Erythroblast (primary cell): ENCODE measurements around the gene COX7A2L.

Experiments used
- DNase-seq, 2 experiments: peaks; one replicate each; lab custom pipeline; 2025; lab: John Stamatoyannopoulos, UW
- GATA1 ChIP-seq: IDR thresholded peaks from 2 replicates; pipeline ENCODE4 v1.6.1; 2011; ENCODE audit warnings: low read depth, mild to moderate bottlenecking, control low read depth, low read length, moderate library complexity
- POLR2A ChIP-seq: IDR thresholded peaks from 2 replicates; pipeline ENCODE4 v1.6.1; 2011; ENCODE audit warnings: mild to moderate bottlenecking, low read length

COX7A2L gene

DNA sequence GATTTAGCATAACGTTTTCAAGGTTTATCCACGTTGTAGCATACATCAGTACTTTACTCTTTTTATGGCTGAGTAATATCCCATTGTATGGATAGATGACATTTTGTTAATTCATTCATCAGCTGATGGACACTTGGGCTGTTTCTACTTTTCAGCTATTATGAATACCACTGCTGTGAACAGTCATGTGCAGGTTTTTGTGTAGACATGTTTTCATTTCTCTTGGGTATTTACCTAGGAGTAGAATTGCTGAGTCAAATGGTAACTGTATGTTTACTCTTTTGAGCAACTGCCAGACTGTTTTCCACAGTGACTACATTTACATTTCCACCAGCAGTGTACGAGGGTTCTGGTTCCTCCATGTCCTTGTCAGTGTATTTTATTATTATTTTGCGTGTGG is 33.9 kb downstream of the COX7A2L start:
- DNase-seq = peak in 1 of 2 experiments; percentile 15
- no peak for TF ChIP-seq POLR2A
- TF ChIP-seq GATA1 = no peak

DNA sequence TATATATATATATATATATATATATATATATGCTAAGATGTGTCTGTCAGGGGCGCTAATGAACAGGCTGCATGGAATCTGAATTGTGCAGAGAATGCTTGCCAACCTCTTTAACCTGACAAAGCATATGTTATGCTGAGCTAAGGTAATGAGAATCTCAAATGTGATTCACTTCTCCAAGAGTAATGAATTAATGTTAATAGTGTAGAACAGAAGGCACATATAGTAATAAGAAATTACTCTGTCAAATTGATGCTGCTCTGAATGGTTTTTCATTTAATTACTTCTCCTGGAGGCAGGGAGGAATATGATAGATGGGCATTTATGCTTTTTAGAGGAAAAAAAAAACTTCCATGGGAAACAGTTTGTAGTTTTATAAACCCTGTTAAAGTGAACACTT is 35.4 kb downstream of the COX7A2L start:
- no peak for DNase-seq
- TF ChIP-seq POLR2A = no peak
- TF ChIP-seq GATA1 = no peak

DNA sequence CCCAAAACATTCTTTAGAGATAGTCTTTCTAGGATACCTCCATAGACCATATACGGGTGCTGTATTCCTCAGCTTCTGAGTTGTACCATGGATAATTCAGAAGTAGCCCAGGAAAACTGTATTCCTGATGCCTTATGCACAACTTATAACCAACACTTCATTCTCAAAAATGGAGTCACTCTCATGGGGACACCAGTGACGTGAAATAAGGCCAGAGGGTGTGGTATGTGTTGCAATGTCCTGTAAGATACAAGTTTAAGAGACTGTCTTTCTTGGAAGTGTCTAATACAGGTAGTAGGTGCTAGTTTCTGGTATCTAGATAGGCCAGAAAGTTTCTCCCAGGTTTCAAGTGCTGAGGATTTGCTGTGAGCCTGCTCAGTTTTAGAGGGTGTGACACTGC is 36.1 kb downstream of the COX7A2L start:
- no peak for TF ChIP-seq POLR2A
- no peak for TF ChIP-seq GATA1
- DNase-seq = peak; percentile 7 to 47

DNA sequence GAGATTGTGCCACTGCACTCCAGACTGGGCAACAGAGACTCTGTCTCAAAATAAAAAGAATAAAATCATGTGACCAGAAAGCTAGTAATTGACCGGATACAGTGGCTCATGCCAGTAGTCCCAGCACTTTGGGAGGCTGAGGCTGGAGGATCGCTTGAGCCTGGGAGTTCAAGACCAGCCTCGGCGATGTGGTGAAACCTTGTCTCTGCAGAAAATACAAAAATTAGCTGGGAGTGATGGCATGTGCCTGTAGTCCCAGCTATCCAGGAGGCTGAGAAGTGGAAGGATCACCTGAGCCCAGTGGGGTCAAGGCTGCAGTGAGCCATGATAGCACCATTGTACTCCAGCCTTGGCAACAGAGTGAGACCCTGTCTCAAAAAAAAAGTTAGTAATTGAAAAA is 36.8 kb downstream of the COX7A2L start:
- DNase-seq = no peak
- no peak for TF ChIP-seq POLR2A
- TF ChIP-seq GATA1 = no peak

DNA sequence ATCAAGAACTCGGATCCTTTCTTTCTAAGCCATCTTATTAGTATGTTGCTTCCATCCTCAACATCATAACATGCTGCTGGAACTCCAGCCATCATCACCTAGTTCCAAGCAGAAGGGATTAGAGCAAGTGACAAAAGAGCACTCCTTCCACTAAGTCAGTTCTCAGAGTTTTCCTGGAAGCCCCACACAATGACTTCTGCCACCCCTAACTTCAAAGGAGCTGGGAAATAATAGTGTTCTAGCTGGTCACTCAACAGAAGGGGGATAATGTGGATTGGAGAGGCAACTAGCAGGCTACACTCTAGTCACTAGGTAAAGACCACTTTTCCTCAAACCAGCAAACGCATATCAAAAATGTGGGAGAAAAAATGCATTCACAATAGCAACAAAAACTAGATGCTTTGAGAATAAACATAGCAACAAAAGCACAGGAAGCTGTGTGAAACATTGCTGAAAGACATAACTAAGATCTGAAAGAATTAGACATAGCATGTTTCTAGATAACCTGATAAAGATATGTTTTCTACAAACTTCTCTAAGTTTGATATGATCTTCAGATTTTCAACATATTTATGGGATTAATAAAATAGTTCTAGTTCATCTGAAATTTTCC is 39.5 kb downstream of the COX7A2L start:
- TF ChIP-seq POLR2A (no peak), GATA1 (no peak)

DNA sequence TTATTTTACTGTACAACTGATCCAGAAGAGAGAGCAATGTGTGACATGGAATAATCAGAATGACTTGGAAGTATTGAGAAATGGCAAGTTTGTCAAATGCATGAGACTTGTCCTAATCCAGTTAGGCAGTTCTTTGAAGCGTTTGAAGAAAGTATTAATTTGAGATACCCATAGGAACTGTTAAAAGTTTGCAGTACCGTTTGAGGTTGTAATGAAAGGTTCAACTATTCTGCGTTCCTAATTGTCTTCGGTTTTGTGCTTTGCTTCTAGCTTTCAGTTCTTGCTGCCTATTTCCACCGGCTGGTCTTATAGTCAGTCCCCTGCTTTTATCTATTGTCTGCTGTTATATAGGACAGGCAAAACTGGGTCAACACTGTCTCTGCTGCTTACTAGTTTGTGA is 41.8 kb downstream of the COX7A2L start:
- no peak for DNase-seq
- TF ChIP-seq POLR2A (no peak), GATA1 (no peak)

More for the DNA sequence above, 39.5 kb downstream of the COX7A2L start:
- DNase-seq = no peak

DNA sequence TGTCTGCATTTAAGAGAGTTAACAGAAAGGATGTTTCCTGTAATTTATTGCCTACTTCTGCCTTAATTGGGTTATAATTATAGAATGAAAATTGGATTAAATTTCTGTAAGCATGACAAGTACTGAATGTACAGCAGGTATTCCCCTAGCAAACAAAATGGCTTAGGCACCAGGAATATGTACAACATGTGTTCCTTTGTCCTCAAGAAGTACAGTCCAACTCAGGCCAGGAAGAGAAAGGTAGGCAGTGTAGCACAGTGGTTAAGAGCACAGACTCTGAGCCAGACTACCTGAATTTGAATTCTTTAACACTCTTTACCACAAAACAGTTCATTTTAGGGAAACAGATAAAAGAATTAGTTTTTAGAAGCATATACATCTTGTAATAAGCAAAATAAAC is 43.1 kb downstream of the COX7A2L start:
- no peak for DNase-seq
- TF ChIP-seq POLR2A = no peak
- TF ChIP-seq GATA1 = no peak

- TF ChIP-seq POLR2A (no peak), GATA1 (no peak)
- DNase-seq = no peak
Observed at GRCh38 chr2:42317486-42317885, 43.5 kb downstream of the COX7A2L start.

DNA sequence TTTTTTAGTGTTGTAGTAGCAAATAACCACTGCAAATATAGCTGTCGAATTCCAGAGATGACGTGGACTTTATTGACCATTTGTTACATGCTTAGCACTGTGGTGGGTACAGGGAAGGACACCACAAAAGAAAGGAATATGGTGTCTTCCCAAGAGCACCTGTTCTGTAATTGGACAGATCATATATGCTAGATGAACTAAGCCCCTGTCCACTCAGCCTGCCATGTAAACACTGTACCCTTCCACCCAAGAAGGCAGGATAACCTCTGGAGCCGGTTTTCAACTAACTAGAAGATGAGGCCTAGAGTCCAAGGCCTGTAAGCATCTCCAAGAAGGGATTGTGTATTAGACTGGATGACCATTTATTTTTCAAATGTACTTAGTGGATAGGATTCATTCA is 44.1 kb downstream of the COX7A2L start:
- no peak for TF ChIP-seq POLR2A
- TF ChIP-seq GATA1 = no peak
- DNase-seq = no peak

GRCh38 chr2:42315844-42316470 is 45.1 kb downstream of the COX7A2L start:
- no peak for TF ChIP-seq POLR2A
- DNase-seq = no peak

DNA sequence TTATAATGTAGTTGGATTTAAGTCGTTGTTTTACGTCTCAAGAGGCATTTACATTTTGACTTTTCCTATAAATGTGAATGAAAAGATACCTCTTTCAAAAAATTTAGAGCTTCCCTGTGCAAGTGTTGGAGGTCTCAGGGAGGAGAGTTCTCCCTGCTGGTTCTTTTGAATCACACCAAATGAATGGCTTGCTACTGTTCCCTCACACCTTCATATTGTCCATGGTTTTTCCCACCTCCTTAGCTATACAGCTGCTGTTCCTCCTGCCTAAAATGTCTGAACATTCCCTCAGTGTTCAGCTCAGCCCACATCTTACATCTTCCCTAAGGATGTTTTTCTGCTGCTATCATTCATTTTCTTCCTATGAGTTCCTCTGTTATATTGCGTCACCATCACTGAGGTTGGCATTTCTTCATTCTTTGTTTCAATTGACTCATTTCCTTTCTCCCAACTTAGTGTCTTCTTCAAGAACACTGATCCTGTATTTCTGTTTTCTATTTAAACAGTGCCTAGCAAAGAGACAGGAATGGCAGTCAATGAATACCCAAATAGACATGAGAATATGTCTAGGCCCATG is 46.0 kb downstream of the COX7A2L start:
- DNase-seq = no peak
- TF ChIP-seq POLR2A (no peak), GATA1 (no peak)

DNA sequence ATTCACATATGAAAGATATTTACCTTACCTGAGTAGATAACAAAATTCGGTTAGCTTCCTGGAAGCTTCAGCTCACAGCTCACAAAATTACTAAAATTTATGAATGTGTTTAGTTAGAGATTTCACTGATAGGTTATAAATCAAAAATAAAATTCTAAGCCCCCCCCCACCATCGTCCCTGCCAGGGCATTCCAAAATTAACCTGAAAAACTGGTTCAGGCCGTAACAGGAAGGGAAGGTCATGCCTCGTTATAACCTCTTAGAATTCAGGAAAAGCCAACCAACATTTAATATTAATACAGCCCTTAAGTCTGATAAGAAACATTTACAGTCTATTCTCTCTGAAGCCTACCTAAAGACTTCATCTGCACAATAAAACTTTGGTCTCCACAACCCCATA is 48.9 kb downstream of the COX7A2L start:
- no peak for DNase-seq
- TF ChIP-seq GATA1 (no peak), POLR2A (no peak)

DNA sequence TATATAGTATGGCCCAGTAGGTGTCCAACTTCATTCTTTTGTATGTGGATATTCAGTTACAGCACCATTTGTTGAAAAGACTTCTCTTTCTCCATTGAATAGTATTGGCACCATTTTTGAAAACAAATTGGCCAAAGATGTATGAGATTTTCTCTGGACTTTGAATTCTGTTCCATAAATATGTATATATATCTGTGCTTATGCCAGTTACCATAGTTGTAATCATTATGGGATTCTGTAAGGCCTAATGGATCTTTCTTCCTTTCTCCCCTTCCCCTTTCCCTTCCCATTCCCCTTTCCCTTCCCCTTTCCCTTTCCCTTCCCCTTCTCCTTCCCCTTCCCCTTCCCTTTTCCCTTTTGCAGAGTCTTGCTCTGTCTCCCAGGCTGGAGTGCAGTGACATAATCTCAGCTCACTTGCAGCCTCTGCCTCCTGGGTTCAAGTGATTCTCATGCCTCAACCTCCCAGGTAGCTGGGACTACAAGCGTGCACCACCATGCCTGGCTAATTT is 51.0 kb downstream of the COX7A2L start:
- no peak for TF ChIP-seq POLR2A
- TF ChIP-seq GATA1 = no peak
- DNase-seq = no peak

DNA sequence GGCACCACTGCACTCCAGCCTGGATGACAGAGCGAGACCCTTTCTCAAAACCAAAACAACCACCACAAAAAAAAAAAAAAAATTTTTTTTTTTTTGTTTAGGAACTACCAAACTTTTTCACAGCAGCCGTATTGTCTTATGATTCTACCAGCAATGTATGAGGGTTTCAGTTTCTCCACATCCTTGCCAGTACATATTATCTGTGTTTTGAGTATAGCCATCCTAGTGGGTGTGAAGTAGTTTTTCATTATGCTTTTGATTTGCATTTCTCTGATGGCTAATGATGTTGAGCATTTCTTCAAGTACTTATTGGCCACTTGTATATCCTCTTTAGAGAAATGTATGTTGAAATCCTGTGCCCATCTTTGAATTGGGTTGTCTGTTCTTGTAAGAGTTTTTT is 51.7 kb downstream of the COX7A2L start:
- no peak for DNase-seq
- TF ChIP-seq GATA1 (no peak), POLR2A (no peak)

DNA sequence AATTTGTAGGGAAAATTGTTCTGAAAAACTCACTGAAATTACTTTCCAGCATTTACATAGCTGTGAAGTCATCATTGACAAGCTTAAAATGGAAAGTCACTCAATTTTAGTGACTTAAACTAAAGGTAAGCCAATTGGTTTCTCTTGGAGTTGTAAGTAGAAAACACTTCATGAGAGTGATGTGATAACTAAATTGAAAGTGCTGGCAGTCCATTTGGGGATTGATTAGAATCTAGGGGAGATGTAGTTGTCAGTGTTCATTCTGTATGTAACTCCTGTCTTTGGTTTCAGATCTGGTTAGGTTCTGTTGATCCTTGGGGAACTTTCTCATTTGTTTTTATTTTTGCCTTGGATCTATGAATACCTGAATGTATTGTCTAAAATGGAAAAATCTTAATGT is 53.8 kb downstream of the COX7A2L start:
- DNase-seq = no peak
- TF ChIP-seq GATA1 = no peak
- TF ChIP-seq POLR2A = no peak
